Measurements from ENCODE around the gene CBX2. TPM values are rescaled to one million over a fixed set of nuclear protein-coding genes. Genes with fewer than 3 reads are reported as not detected.

Gene CBX2
- polyA plus RNA-seq, 3 donors: 23.7 to 31.8 (median 26.9) TPM

- DNase-seq (ENCODE audit: extremely low read depth in 1 of 11, low read depth in 9 of 11, low spot score in 4 of 11): no peak
Observed at GRCh38 chr17:79803997-79804855, 26.3 kb downstream of the CBX2 start.

- DNase-seq (ENCODE audit: extremely low read depth in 1 of 11, low read depth in 9 of 11, low spot score in 4 of 11): no peak
Observed at GRCh38 chr17:79804856-79805696, 27.1 kb downstream of the CBX2 start.

GRCh38 chr17:79806446-79806760 is 28.5 kb downstream of the CBX2 start:
- no peak for DNase-seq (ENCODE audit: extremely low read depth in 1 of 11, low read depth in 9 of 11, low spot score in 4 of 11)

GRCh38 chr17:79806863-79807720 is 29.1 kb downstream of the CBX2 start:
- DNase-seq (ENCODE audit: extremely low read depth in 1 of 11, low read depth in 9 of 11, low spot score in 4 of 11): no peak

- DNase-seq (ENCODE audit: extremely low read depth in 1 of 11, low read depth in 9 of 11, low spot score in 4 of 11): no peak
Observed at GRCh38 chr17:79808763-79809529, 31.0 kb downstream of the CBX2 start.

- no peak for DNase-seq (ENCODE audit: extremely low read depth in 1 of 11, low read depth in 9 of 11, low spot score in 4 of 11)
Observed at GRCh38 chr17:79809530-79810129, 31.7 kb downstream of the CBX2 start.

GRCh38 chr17:79810130-79811010 is 32.4 kb downstream of the CBX2 start:
- DNase-seq (ENCODE audit: extremely low read depth in 1 of 11, low read depth in 9 of 11, low spot score in 4 of 11): peak in 1 of 11 donors; percentile 73

- no peak for DNase-seq (ENCODE audit: extremely low read depth in 1 of 11, low read depth in 9 of 11, low spot score in 4 of 11)
Observed at GRCh38 chr17:79811011-79811867, 33.3 kb downstream of the CBX2 start.

- no peak for DNase-seq (ENCODE audit: extremely low read depth in 1 of 11, low read depth in 9 of 11, low spot score in 4 of 11)
Observed at GRCh38 chr17:79811868-79812352, 34.0 kb downstream of the CBX2 start.

GRCh38 chr17:79812353-79813258 is 34.7 kb downstream of the CBX2 start:
- no peak for DNase-seq (ENCODE audit: extremely low read depth in 1 of 11, low read depth in 9 of 11, low spot score in 4 of 11)

GRCh38 chr17:79813297-79814126 is 35.6 kb downstream of the CBX2 start:
- DNase-seq (ENCODE audit: extremely low read depth in 1 of 11, low read depth in 9 of 11, low spot score in 4 of 11): no peak

- no peak for DNase-seq (ENCODE audit: extremely low read depth in 1 of 11, low read depth in 9 of 11, low spot score in 4 of 11)
Observed at GRCh38 chr17:79814127-79814973, 36.4 kb downstream of the CBX2 start.

GRCh38 chr17:79814974-79815835 is 37.3 kb downstream of the CBX2 start:
- no peak for DNase-seq (ENCODE audit: extremely low read depth in 1 of 11, low read depth in 9 of 11, low spot score in 4 of 11)
